ENCODE measurements around the gene GALNT5.
A peak's percentile ranks its signal among the peaks of the same experiment; 100 is the strongest.
"Not testable (repeated sequence)": the region's sequence is repeated elsewhere in the genome, so short reads cannot be mapped to it uniquely, and the experiment has no call there.

Gene GALNT5

DNA sequence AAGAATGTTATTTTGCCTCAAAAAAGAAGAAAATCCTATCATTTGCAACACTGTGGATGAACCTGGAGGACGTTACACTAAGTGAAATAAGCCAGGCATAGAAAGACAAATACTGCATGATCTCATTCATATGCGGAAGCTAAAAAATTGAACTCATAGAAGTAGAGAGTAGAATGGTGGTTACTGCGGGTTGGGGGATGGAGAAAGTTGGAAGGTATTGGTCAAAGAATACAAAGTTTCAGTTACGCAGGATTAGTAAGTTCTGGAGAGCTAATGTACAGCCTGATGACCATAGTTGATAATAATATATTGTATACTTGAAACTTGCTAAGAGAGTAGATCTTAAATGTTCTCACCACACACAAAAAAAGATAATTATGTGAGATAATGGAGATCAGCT, 5.0 kb upstream of the GALNT5 start:
- DNase-seq = no peak

DNA sequence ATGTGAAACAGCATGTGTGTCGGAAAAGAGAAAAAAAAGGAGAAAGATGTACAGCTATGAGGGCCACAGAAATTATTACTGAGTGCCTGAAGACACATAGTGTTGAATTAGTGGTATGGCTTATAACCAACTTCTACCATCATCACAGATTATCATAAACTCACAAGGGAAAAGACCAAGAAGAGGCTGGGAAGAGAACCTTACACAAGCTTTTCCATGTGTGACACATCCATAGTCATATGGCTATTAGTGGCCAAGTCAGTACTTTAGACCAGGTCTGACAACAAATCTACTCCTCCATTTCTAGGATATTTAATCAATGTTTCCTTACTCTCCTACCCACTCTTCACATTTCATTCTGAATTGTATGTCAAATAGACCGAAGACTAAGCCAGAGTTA, 3.5 kb upstream of the GALNT5 start:
- DNase-seq = no peak

DNA sequence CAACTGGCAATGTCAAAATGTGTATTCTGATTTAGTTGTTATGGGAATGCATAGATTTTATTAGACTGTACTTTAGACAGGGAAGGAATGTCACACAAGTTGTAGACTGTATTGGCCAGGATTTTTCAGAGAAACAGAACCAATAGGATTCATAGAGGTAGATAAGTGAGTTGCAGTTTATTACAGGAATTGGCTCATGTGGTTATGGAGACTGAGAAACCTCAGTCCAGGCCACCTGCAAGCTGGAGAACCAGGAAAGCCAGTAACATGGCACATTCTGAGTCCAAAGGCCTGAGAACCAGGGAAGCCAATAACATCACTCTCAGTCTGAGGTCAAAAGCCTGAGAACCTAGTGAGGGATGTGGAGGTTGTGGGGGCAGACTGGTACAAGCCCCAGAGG, 1.8 kb upstream of the GALNT5 start:
- DNase-seq = no peak

DNA sequence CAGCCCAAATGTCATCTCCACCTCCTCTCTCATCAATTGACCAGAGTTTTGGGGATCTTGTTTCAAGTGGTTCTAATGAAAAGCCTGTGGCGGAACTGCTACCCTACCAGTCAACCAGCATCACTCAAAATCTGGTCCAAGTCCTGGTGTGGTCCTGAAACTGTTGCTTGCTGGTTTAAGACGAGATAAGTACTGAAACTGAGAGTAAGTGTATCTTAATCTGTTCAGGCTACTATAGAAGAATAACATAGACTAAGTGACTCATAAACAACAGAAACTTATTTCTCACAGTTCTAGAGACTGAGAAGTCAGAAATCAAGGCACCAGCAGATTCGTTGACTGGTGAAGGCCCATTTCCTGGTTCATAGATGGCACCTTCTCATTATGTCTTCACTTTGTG, 879 bp upstream of the GALNT5 start:
- no peak for DNase-seq

DNA sequence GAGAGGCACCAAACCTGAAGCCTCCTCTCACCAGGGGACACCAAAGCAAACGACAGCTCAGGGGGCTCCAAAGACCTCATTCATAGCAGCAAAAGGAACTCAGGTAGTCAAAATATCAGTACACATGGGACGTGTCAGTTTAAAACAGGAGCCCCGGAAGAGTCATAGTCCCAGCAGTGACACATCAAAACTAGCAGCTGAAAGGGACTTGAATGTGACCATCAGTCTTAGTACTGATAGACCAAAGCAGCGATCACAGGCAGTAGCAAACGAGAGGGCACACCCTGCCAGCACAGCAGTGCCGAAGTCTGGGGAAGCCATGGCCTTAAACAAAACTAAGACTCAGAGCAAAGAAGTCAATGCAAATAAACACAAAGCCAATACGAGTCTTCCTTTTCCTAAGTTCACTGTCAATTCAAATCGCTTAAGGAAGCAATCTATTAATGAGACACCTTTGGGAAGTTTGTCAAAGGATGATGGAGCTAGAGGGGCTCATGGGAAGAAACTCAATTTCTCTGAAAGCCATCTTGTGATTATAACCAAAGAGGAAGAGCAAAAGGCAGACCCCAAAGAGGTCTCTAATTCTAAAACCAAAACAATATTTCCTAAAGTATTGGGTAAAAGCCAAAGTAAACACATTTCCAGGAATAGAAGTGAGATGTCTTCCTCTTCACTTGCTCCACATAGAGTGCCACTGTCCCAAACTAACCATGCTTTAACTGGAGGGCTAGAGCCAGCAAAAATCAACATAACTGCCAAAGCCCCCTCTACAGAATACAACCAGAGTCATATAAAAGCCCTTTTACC, 1.2 kb downstream of the GALNT5 start:
- DNase-seq = no peak

DNA sequence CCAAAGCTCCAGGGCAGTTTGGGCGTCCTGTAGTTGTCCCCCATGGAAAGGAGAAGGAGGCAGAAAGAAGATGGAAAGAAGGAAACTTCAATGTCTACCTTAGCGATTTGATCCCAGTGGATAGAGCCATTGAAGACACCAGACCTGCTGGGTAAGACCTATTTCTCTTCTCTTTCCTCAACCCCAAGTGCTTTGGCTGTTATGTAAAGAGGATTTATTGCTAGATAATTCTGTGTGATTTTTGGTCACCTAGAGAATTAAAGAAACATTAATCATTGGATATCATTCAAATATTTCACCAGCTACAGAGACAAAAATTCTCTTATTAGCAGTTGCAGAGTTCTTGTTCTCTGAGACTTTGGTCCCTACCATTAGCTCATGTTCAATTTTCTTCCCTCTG, 1.9 kb downstream of the GALNT5 start:
- DNase-seq = no peak

DNA sequence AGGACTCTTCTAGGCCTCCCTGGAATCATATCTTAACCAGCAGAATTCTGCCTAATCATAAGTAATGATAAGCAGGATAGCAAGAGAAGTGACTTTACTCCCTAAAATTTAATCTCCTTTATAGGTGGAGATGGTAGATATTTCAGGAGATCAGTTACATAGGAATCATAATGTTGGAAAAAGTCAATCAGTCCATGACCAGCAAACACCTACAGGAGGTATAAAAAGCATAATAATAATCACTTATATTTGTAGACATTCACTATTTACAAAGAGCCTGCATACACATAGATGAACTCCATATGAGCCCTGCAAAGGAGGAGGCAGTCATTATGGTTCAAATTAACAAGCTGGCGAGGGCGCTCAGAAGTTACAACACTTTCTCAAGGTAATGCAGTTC, 2.5 kb downstream of the GALNT5 start:
- DNase-seq = no peak

DNA sequence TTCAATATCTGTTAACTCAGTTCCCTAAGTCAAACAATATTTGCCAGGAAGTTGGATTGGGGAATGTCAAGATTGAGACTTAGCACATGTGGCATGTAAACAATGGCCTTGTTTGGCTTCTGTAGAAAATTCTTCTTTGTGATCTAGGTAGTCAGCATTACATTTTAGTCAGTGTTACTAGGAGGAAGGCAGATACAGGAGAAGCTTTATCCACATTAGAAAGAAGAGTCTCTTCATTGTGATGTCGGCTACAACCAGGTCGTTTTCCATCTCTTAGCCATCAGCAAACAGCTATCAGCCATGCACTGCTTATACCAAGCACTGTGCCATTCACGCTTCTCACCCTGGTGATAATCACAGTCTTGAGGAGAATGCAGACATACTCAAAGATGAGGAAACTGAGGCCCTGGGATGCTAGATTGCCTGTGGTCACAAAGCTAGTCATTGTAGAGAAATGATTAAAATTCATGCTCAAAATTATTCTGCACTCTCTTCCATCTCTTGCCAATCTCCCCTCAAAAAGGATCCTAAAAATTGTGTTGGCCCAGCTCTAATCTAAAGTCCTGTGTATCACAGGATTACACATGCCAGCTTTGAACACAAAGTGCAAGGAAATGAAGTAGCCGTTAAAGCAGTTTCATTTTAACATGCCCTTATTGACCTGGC, 3.2 kb downstream of the GALNT5 start:
- no peak for DNase-seq

DNA sequence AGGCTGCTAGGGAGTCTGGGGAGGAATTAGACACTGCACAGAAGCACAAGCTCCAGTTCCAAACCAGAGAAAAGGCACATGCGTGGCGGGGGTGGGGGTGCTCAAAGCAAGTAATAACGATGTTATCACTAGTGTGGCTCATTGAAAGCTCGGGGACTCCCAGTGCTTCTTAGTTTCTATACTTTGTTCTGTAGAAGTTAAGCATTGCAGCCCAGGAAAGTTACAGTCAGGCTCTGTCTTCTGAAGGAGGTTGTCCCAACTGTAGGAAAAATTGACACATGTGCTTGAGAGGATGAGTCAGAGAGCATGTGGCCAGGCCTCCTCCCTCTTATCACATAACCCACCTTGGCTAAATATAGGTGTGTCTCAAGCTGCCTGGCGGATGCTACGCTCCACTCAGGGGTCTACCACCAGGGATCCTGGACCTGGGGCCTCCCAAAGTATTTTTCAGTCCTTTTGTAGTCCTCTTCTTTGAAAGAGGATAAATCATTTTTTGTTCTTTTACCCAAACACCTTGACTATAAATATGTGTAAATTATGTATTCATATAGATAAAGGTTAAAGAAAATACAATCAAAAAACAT, 3.8 kb downstream of the GALNT5 start:
- peak; percentile 2 for DNase-seq

DNA sequence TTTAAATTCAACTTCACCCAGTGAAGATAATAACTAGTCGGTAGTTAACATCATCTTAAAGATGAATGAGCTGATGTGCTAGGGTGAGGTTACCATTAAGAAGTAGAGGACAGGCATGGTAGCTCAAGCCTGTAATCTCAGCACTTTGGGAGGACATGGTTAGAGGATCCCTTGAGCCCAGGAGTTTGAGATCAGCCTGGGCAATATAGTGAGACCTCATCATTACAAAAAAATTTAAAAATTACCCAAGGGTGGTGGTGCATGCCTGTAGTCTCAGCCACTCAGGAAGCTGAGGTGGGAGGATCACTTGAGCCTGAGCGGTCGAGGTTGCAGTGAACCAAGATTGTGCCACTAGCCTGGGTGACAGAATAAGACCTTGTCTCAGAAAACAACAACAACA, 4.7 kb downstream of the GALNT5 start:
- no peak for DNase-seq

DNA sequence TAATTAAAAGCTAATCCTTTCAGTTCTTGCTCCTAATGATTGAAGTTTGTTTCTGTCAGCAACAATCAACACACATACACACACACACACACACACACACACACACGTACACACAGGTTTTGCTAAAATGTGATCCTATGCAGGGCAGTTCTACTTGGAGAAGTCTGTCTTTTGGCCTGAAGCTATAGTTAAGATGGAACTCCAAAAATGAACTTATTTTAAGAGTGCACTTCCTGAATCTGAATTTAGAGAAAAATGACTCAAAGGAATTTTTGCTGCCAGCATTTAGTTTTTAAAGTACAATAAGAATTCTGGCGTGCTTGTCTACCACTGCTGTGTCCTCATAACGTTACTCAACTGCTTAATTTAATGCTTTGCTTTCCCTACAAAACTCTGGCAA, 6.6 kb downstream of the GALNT5 start:
- no peak for DNase-seq

DNA sequence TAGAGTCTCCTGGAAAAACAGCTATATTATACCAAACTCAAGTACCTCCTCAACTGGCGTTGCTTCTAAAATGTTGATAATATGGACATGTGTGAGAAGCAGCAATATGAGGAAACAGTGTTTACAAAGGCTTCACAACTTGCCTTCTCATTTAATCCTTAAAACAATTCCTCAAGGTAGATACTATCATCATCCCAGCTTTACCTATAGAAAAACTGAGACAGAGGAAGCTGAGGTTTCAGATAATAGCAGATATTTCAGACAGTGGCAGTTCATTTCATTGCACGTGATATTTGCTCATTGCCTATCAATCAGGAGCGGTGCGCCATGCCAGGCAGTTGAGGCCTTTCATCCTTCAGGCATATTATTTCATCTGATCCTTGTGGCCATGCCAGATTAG, 8.3 kb downstream of the GALNT5 start:
- no peak for DNase-seq

DNA sequence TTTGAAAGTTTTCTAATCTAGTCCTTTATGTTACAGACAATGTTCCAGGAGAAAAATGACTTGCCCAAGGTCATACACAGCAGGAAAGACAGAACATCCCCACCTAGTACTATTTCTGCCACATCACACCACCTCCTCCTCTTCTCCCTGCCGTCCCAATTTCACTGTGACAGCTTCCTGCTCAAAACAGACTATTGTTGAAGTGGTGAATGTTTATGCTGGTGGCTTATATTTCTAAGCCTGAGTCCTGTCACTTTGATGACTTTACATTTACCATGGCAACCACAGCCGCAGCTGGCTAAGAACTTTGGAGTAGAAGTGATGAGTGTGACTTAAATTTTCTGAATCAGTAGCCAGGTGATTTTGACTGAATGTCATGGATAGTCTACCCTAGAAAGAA, 10.0 kb downstream of the GALNT5 start:
- no peak for DNase-seq

DNA sequence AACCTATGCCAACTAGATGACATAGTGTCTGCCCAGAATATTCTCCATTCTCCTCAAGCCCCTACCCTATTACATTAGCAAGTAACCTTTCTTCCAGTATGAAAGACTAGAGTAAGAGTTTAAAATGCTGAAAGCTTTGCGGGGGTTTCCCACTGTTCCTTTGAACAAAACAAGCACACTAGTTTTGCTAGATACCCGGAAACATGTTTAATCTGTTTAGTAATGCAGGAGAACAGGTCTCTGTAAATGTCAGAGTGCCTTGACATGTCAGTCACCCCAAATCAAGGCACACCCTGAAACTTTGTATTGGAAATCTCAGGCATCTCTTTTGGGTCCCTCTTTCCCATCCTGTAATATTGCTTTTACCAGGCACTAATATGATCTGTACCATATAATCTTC, 11.6 kb downstream of the GALNT5 start:
- no peak for DNase-seq

DNA sequence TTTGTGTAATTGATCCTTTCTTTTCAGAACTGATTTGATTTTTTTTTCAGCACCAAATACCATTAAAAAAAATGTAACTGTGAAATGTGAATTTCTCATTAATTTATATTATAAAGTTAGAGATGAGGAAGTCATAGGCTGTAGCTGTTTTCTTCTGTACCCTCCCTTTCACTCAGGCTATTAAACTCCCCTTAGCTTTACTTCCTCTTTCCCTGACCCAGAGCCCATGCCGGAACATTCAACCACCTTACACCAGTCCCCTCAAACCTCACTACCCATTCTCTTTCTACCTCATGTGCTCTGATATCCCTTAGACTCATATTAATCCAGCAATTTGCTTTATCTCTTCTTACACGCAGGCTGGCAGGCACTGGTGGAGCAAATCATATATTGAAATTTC, 12.4 kb downstream of the GALNT5 start:
- DNase-seq = no peak

DNA sequence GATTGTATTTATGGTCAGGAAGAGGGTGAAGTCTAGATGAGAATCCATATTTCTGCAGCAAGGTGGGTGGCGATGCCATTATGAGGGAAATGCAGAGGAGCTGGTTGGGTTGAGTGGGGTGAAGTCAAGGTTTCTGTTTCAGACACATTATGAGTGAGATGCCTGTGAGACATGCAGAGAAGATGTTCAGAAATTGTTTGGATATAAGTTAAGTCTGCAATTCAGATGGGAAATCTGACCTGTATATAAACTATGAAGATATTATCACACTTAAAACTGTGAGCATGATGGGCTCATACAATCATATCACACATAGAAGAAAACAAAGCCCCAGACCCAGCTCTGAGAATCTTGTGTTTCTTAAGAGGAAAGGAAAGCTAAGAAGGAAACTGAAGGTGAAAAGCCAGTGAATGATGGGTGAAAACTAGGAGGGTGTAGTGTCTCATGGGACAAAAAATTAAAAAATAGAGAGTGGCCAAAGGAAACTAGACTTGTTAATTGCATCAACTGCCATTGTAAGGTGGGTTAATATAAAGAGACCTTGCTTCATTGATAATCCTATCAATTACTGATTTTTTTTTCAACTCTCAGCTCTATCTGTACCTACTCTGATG, 14.2 kb downstream of the GALNT5 start:
- DNase-seq = no peak

DNA sequence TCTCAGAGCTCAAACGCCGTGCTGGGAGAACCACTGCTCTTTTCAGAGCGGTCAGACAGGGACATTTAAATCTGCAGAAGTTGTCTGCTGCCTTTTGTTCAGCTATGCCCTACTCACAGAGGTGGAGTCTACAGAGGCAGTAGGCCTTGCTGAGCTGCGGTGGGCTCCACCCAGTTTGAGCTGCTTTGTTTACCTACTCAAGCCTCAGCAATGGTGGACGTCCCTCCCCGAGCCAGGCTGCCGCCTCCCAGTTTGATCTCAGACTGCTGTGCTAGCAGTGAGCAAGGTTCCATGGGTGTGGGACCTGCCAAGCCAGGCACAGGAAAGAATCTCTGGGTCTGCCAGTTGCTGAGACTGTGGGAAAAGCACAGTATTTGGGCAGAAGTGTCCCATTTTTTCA, 21.8 kb downstream of the GALNT5 start:
- not testable (repeated sequence) for DNase-seq

DNA sequence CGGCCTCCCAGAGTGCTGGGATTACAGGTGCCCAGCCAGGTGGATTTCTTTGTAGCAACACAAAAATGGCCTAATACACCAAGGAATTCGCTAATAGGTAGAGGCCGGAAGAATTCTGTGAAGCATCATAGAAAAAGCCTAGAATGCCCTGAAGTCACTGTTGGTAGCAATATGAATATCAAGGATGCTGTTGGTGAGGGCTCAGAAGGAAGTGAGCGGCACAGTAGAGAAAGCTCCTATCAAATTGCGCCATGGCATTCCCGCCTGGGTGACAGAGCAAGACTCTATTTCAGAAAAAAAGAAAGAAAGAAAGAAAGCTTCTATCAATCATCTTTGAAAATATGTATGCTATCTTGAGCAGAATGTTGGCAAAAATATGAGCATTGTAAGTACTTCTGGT, 23.8 kb downstream of the GALNT5 start:
- DNase-seq = no peak

DNA sequence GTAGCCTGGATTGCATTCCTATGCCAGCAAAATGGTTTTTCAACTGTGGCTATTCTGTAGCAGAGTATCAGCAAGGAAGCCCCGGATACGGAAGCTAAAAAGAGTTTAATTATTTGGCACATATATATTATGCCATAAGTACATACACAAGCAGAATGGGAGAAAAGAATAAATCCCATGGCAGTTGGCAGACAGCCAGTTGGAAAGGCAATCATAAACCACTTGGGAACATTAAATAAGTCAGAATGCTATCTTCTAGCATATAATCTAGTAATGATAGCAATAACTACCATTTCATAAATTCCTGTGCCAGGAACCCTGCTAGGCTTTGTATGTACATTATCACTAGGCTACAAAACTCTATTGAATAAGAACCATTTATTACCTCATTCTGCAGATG, 26.0 kb downstream of the GALNT5 start:
- no peak for DNase-seq

DNA sequence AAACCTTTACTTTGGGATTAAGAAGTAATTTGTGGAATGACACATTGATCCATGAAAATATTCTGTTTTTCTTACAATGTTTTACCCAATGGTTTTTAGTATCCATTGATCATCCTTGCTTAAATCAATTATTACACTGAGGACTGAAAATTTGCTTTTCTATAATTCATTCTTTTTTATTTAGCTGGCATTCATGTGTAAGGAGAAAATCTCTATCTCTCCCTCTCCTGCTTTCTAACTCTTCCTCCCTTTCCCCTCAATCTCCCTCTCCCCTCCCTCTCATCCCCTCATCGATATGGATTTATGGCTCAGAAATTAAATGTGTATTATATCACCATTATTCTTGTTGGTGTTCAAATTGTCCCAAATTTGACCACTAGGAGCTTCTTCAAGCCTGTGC, 29.7 kb downstream of the GALNT5 start:
- DNase-seq = no peak

DNA sequence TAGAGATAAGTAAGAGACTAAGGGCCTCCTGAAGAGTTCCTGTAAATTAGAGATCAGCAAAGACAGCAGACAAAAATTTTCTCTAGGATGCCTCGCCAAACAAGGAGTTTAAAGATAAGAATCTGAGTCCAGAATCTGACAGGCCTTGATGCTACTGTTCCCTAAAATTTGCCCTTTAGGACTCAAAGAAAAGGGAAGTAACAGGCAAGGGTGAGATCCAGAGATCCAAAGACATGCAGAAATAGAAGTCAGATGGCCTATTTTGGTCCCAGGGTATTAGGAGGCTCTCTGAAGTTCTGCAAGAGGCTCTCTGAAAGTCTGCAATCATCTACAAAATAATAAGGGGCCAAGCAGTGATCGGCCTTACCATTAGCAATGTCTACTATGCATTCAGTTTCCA, 33.0 kb downstream of the GALNT5 start:
- DNase-seq = no peak

DNA sequence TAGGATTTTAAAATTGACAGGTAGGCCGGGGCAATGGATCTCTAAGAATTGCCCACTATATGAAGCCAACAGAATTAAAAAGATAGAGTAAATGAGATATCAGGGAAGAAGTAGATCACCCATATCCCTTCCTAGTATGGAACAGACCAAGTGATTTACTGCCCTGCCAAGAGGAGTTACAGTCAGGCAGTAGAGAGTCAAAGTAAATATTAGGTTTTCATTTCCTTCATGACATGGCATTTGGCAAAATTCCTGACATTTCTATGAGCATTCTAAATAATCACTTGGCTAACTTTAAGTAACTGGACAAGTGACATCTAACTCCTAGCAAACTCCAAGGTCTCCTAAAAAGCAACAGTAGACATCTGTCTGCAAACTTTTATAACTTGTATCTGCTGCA, 33.5 kb downstream of the GALNT5 start:
- DNase-seq = no peak

DNA sequence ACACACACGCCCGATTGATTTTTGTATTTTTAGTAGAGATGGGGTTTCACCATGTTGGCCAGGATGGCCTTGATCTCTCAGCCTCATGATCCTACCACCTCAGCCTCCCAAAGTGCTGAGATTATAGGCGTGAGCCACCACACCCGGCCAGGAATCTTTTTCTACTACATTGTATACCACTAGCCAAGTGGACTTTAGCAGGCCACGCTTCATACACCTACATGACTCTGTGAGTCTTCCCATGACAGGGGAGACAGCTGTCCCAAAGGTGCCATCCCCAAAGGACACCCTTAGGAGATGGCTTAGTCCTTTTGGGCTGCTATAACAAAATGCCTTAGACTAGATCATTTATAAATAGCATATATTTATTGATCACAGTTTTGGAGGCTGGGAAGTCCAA, 35.3 kb downstream of the GALNT5 start:
- DNase-seq = no peak

DNA sequence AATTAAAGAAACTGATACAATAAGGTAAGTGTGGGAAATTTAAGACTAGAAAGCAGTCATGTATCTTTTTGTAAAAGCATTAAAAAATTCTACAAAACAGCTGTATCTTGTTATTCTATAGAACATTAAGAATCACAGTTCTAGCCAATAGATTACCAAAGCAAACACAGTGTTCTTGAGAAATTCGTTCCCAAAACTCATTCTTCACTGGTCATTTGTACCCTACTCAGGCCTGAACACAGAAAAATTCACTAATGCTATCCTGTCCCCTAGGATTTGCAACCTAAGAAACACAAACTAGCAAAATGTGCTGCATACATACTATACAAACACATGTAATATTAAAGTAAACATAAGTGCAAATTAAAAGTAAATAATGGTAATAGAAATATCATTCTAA, 39.0 kb downstream of the GALNT5 start:
- no peak for DNase-seq
